ENCODE results near the gene PCDH15. TPM values are rescaled to one million over a fixed set of nuclear protein-coding genes. Genes with fewer than 3 reads are reported as not detected.

PCDH15 gene
- total RNA-seq, 1 experiment from 2014 or later: 0.61 TPM

- H3K9me3 Mint-ChIP-seq: no peaks in the 10 kb centered on the region
- Histone ChIP-seq H3K56ac (ENCODE audit: insufficient read length, low read depth, low read length) (no peak overlapping the region), H3T11ph (ENCODE audit: low read length) (no peak overlapping the region), H3K18ac (ENCODE audit: insufficient read length, low read depth, low read length) (no peak overlapping the region), H2AK5ac (ENCODE audit: insufficient read length, low read length) (no peak overlapping the region), H3K23ac (ENCODE audit: insufficient read length, low read depth, low read length) (no peak overlapping the region), H2BK20ac (ENCODE audit: low read depth, low read length, poor library complexity, severe bottlenecking) (no peak overlapping the region), H4K5ac (ENCODE audit: insufficient read length, low read depth, low read length) (no peak overlapping the region), H3K9me3 (ENCODE audit: control insufficient read depth, low read depth, low read length) (no peaks in the 10 kb centered on the region), H4K20me1 (ENCODE audit: control insufficient read depth, insufficient read depth, insufficient read length) (no peaks in the 10 kb centered on the region), H2BK15ac (ENCODE audit: low read depth, low read length) (no peak overlapping the region), H2BK120ac (ENCODE audit: low read depth, low read length, poor library complexity, severe bottlenecking) (no peak overlapping the region), H3K27ac (ENCODE audit: insufficient read length, low read depth, low read length) (no peak overlapping the region), H4K91ac (ENCODE audit: insufficient read length, low read depth, low read length) (no peak overlapping the region), H3K4ac (ENCODE audit: low read depth, low read length) (no peak overlapping the region), H3K79me1 (ENCODE audit: insufficient read depth, low read depth, low read length, poor library complexity, severe bottlenecking) (no peaks in the 10 kb centered on the region), H3K9ac (ENCODE audit: extremely low read depth, insufficient read length, low read length) (no peak overlapping the region), H3K23me2 (ENCODE audit: insufficient read length, low read depth, low read length, poor library complexity, severe bottlenecking) (no peaks in the 10 kb centered on the region), H3K14ac (ENCODE audit: insufficient read depth, low read length) (no peak overlapping the region), H2BK12ac (ENCODE audit: insufficient read length, low read depth, low read length) (no peak overlapping the region), H3K4me1 (ENCODE audit: insufficient read depth, low read length) (no peaks in the 10 kb centered on the region), H3K27me3 (ENCODE audit: insufficient read depth, low read length) (no peaks in the 10 kb centered on the region), H4K8ac (replicated peaks; ENCODE audit: insufficient read length, low read depth, low read length) (no peak overlapping the region), H3K4me2 (ENCODE audit: insufficient read depth, insufficient read length, low read length) (no peak overlapping the region), H3K79me2 (ENCODE audit: insufficient read depth, low read length) (no peaks in the 10 kb centered on the region), H2BK5ac (ENCODE audit: insufficient read length, low read length) (no peak overlapping the region), H2AFZ (ENCODE audit: low read length) (no peak overlapping the region)
- no peak overlapping the region for H3K27ac Mint-ChIP-seq
- TF ChIP-seq, protein P1, sequence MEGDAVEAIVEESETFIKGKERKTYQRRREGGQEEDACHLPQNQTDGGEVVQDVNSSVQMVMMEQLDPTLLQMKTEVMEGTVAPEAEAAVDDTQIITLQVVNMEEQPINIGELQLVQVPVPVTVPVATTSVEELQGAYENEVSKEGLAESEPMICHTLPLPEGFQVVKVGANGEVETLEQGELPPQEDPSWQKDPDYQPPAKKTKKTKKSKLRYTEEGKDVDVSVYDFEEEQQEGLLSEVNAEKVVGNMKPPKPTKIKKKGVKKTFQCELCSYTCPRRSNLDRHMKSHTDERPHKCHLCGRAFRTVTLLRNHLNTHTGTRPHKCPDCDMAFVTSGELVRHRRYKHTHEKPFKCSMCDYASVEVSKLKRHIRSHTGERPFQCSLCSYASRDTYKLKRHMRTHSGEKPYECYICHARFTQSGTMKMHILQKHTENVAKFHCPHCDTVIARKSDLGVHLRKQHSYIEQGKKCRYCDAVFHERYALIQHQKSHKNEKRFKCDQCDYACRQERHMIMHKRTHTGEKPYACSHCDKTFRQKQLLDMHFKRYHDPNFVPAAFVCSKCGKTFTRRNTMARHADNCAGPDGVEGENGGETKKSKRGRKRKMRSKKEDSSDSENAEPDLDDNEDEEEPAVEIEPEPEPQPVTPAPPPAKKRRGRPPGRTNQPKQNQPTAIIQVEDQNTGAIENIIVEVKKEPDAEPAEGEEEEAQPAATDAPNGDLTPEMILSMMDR (conservative IDR thresholded peaks at IDR 0.05): no peak
- no peak overlapping the region for H3K4me3 Mint-ChIP-seq
- no peaks in the 10 kb centered on the region for H3K27me3 Mint-ChIP-seq (ENCODE audit: low read depth)
- H3K36me3 Mint-ChIP-seq (ENCODE audit: insufficient read depth in 1 of 3, low read depth in 3 of 3): no peaks in the 10 kb centered on the region
- no CpG with 5 or more reads among the region's 2 CpGs for WGBS (ENCODE audit: extremely low coverage, insufficient read length, low lambda C conversion rate)
- DNase-seq: no peak
- no peaks in the 10 kb centered on the region for H3K4me1 Mint-ChIP-seq
Measured at GRCh38 chr10:54203401-54203800, 597.6 kb downstream of the PCDH15 start.

All from H9 (cell line).